DOHH2 (cell line): ENCODE data around the gene C6orf62.

Source experiments
- H3F3A ChIP-seq: fragments of 200-600 bp; sonication (generic), shearing (Covaris generic); 2 replicates; pipeline ENCODE4 v1.6.0; 2016; ENCODE audit warnings: antibody characterized with exemption, mild to moderate bottlenecking; ENCODE audit not compliant: control insufficient read depth, insufficient read depth
- H3K27ac ChIP-seq: fragments of 200-600 bp; sonication (generic); 2 replicates; pipeline ENCODE4 v1.5.1; 2014; ENCODE audit warnings: low read depth, mild to moderate bottlenecking, low read length, moderate library complexity
- H3K27me3 ChIP-seq: fragments of 200-600 bp; sonication (generic); 2 replicates; pipeline ENCODE4 v1.6.1; 2014; ENCODE audit warnings: mild to moderate bottlenecking, low read length, mixed read lengths; ENCODE audit not compliant: control insufficient read depth
- H3K36me3 ChIP-seq: fragments of 200-600 bp; sonication (generic); 2 replicates; pipeline ENCODE4 v1.6.1; 2014; ENCODE audit warnings: mild to moderate bottlenecking, low read length, moderate library complexity, mixed read lengths; ENCODE audit not compliant: control insufficient read depth
- H3K4me1 ChIP-seq: fragments of 200-600 bp; sonication (generic); 2 replicates; pipeline ENCODE4 v1.6.1; 2014; ENCODE audit warnings: mild to moderate bottlenecking, low read length, mixed read lengths; ENCODE audit not compliant: control insufficient read depth
- H3K4me2 ChIP-seq: fragments of 200-600 bp; sonication (generic); 2 replicates; pipeline ENCODE4 v1.6.0; 2014; ENCODE audit warnings: mild to moderate bottlenecking, low read length, moderate library complexity
- H3K4me3 ChIP-seq: fragments of 200-600 bp; sonication (generic); 2 replicates; pipeline ENCODE4 v1.5.1; 2014; ENCODE audit warnings: mild to moderate bottlenecking, low read length, mixed read lengths
- H3K79me2 ChIP-seq: fragments of 200-600 bp; sonication (generic); 2 replicates; pipeline ENCODE4 v1.6.1; 2014; ENCODE audit warnings: mild to moderate bottlenecking, low read length, mixed read lengths; ENCODE audit not compliant: control insufficient read depth
- H3K9me2 ChIP-seq: fragments of 200-600 bp; sonication (generic); replicated peaks from 2 replicates; pipeline ENCODE4 v1.6.1; 2014; ENCODE audit warnings: mild to moderate bottlenecking, low read length, mixed read lengths; ENCODE audit not compliant: control insufficient read depth
- H3K9me3 ChIP-seq: fragments of 200-600 bp; sonication (generic); 2 replicates; pipeline ENCODE4 v1.6.1; 2014; ENCODE audit warnings: antibody characterized with exemption, low read length, mixed read lengths; ENCODE audit not compliant: control insufficient read depth, insufficient read depth
- H4K20me1 ChIP-seq: fragments of 200-600 bp; sonication (generic); 2 replicates; pipeline ENCODE4 v1.6.0; 2014; ENCODE audit warnings: low read depth, mild to moderate bottlenecking, antibody characterized with exemption, low read length, moderate library complexity; ENCODE audit not compliant: control insufficient read depth, insufficient read depth
- EZH2phosphoT487 ChIP-seq: fragments of 200-600 bp; sonication (generic); IDR thresholded peaks from 2 replicates; pipeline ENCODE4 v1.6.1; 2017; ENCODE audit warnings: borderline replicate concordance, mild to moderate bottlenecking, antibody characterized with exemption, low read length, moderate library complexity, mixed read lengths
- TF ChIP-seq, protein P1 (sequence below): fragments of 200-600 bp; sonication (generic); IDR thresholded peaks from one replicate; pipeline ENCODE4 v1.5.1; 2014; ENCODE audit warnings: antibody characterized with exemption, mild to moderate bottlenecking, low read depth, low read length; ENCODE audit not compliant: poor library complexity, severe bottlenecking

C6orf62 gene

DNA sequence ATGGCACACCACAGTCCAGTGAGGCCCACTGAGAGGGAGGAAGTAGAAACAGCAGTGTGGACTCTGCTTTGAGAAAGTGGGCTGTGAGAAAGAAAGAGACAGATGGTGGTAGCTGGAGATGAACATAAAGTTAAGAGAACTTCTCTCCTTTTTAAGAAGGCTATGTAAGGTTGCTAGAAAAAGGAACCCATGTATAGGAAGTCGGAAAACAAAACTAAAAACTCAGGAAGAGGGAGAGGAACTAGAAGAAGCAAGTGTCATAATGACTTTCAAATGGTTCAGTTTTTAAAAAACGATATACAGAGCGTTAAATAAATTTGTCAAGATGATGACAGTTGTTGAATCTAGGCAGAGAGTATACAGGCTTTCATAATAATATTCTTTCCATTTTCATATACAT, 30.3 kb upstream of the C6orf62 start:
- H3K4me3 ChIP-seq: peak overlapping the region; percentile 3
- TF ChIP-seq, protein P1, sequence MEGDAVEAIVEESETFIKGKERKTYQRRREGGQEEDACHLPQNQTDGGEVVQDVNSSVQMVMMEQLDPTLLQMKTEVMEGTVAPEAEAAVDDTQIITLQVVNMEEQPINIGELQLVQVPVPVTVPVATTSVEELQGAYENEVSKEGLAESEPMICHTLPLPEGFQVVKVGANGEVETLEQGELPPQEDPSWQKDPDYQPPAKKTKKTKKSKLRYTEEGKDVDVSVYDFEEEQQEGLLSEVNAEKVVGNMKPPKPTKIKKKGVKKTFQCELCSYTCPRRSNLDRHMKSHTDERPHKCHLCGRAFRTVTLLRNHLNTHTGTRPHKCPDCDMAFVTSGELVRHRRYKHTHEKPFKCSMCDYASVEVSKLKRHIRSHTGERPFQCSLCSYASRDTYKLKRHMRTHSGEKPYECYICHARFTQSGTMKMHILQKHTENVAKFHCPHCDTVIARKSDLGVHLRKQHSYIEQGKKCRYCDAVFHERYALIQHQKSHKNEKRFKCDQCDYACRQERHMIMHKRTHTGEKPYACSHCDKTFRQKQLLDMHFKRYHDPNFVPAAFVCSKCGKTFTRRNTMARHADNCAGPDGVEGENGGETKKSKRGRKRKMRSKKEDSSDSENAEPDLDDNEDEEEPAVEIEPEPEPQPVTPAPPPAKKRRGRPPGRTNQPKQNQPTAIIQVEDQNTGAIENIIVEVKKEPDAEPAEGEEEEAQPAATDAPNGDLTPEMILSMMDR: no peak
- no peak for TF ChIP-seq EZH2phosphoT487
- no peaks in the 10 kb centered on the region for H4K20me1 ChIP-seq
- no peaks in the 10 kb centered on the region for H3K9me3 ChIP-seq
- no peaks in the 10 kb centered on the region for H3K9me2 ChIP-seq
- peak overlapping the region; percentile 52 for H3K4me2 ChIP-seq
- H3K27ac ChIP-seq: no peak overlapping the region
- no peaks in the 10 kb centered on the region for H3K27me3 ChIP-seq
- peaks cover 4% of the 10 kb centered on the region; the same call in 1 of the 2 replicates for H3F3A ChIP-seq
- no peaks in the 10 kb centered on the region for H3K36me3 ChIP-seq
- H3K79me2 ChIP-seq: no peaks in the 10 kb centered on the region
- H3K4me1 ChIP-seq: peaks cover 23% of the 10 kb centered on the region

DNA sequence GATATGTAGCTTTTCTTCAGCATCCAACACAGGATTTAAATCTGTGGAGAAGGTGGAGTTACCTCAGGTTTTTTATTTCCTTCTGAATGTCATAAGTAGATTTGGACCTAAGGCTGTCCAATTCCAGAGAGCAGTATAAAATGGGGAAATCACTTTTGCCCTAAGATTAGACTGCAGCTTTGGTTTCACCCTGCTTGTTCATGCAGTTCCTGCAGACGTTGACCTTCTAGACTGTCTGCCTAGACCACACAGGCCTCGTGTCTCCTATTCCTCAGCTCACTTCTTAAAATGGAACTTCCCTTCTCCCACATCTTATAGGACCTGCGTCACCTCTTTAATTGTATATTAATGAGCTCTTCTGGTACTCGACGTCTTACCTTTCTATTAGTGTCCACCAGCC, 26.0 kb upstream of the C6orf62 start:
- H3K4me2 ChIP-seq: no peak overlapping the region
- H3K36me3 ChIP-seq: no peaks in the 10 kb centered on the region; the same call in 1 of the 2 replicates
- peaks cover 7% of the 10 kb centered on the region; the same call in 1 of the 2 replicates for H3K9me3 ChIP-seq
- H3K4me1 ChIP-seq: peaks cover 38% of the 10 kb centered on the region
- no peak overlapping the region for H3K4me3 ChIP-seq
- no peak for TF ChIP-seq EZH2phosphoT487
- TF ChIP-seq, protein P1: no peak
- no peak overlapping the region for H3K27ac ChIP-seq
- H4K20me1 ChIP-seq: no peaks in the 10 kb centered on the region
- H3F3A ChIP-seq: peaks cover 4% of the 10 kb centered on the region; the same call in 1 of the 2 replicates
- H3K9me2 ChIP-seq: no peaks in the 10 kb centered on the region
- no peaks in the 10 kb centered on the region for H3K27me3 ChIP-seq
- no peaks in the 10 kb centered on the region for H3K79me2 ChIP-seq

DNA sequence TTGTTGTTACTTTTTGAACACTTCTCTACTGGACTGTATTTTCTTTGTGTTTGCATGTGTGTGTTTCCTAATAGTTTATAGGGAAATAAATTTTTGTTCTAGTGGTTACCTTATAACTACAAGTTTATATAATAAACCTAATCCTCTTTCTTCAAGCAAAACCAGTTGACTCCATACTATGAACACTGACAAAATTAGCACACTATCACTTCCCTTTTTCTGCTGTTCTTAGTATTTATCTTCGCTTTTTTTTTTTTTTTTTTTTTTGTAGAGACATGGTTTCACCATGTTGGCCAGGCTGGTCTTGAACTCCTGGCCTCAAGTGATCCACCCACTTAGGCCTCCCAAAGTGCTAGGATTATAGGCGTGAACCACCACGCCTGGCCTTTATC, 25.0 kb upstream of the C6orf62 start:
- H4K20me1 ChIP-seq: no peaks in the 10 kb centered on the region
- H3K4me3 ChIP-seq: peak overlapping the region; percentile 47
- no peaks in the 10 kb centered on the region; the same call in 1 of the 2 replicates for H3K36me3 ChIP-seq
- H3K27me3 ChIP-seq: no peaks in the 10 kb centered on the region
- peaks cover 4% of the 10 kb centered on the region; the same call in 1 of the 2 replicates for H3F3A ChIP-seq
- H3K9me3 ChIP-seq: peaks cover 7% of the 10 kb centered on the region; the same call in 1 of the 2 replicates
- H3K4me1 ChIP-seq: peaks cover 28% of the 10 kb centered on the region
- H3K9me2 ChIP-seq: no peaks in the 10 kb centered on the region
- peak overlapping the region; percentile 61 for H3K4me2 ChIP-seq
- H3K79me2 ChIP-seq: no peaks in the 10 kb centered on the region
- peak overlapping the region; percentile 58 for H3K27ac ChIP-seq
- TF ChIP-seq, protein P1: no peak
- TF ChIP-seq EZH2phosphoT487: no peak
